Tibial nerve (tissue), 4 donors: Measurements from ENCODE around the gene RPL35.

Experiments
- EP300 ChIP-seq, 2 donors: sonication (generic); formaldehyde crosslinking; IDR thresholded peaks; one replicate each; pipeline ENCODE4 v1.6.1; 2017; ENCODE audit warnings: antibody characterized with exemption in 2 of 2, mild to moderate bottlenecking in 1 of 2
- POLR2A ChIP-seq, 2 donors: fragments of 450-650 bp; IDR thresholded peaks; one replicate each; pipeline ENCODE4 v1.6.1; 2017; ENCODE audit warnings: antibody characterized with exemption in 2 of 2, mild to moderate bottlenecking in 2 of 2, moderate library complexity in 2 of 2
- TF ChIP-seq, protein P1 (sequence below), 5 experiments: fragments of 200-600 bp in 3 of 5; fragments of 450-650 bp in 2 of 5; sonication (generic) in 3 of 5; IDR thresholded peaks; one replicate each; pipeline ENCODE4 v1.5.1; 2016 to 2019; ENCODE audit warnings: antibody characterized with exemption in 5 of 5, mild to moderate bottlenecking in 3 of 5, moderate library complexity in 2 of 5

DNA sequence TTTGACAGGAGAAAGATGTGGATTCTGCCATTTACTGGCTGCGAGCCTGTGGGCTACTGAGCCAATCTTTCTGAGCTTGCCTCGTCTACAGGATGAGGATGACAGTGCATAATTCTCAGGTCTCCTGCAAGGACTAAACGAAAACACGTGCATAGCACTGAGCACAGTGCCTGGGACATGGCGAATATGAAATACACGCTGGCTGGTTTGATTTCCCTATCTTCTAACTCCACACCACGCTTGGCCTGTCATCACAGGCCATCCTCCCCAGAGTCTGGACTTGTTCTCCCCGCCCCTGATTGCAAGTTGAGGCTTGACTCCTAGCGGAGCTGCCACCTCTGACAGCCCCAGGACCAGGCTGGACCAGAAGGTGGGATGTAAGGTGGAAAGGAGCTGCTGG lies 38.1 kb upstream of the RPL35 start:
- TF ChIP-seq, protein P1, sequence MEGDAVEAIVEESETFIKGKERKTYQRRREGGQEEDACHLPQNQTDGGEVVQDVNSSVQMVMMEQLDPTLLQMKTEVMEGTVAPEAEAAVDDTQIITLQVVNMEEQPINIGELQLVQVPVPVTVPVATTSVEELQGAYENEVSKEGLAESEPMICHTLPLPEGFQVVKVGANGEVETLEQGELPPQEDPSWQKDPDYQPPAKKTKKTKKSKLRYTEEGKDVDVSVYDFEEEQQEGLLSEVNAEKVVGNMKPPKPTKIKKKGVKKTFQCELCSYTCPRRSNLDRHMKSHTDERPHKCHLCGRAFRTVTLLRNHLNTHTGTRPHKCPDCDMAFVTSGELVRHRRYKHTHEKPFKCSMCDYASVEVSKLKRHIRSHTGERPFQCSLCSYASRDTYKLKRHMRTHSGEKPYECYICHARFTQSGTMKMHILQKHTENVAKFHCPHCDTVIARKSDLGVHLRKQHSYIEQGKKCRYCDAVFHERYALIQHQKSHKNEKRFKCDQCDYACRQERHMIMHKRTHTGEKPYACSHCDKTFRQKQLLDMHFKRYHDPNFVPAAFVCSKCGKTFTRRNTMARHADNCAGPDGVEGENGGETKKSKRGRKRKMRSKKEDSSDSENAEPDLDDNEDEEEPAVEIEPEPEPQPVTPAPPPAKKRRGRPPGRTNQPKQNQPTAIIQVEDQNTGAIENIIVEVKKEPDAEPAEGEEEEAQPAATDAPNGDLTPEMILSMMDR (IDR thresholded peaks at IDR 0.05) = no peak
- TF ChIP-seq EP300 (IDR thresholded peaks at IDR 0.05) (no peak), POLR2A (IDR thresholded peaks at IDR 0.05) (no peak)
